Stimulated activated CD8-positive, alpha-beta memory T cell treated with anti-CD3 and anti-CD28 coated beads, Interleukin-7, amount 100 ng/mL, for 4 hours (primary cell): ENCODE data around the gene CELA3B.
"Not testable (repeated sequence)": the region's sequence is repeated elsewhere in the genome, so short reads cannot be mapped to it uniquely, and the experiment has no call there.

ENCODE experiments used
- DNase-seq, 2 donors: peaks; one replicate each; pipeline ENCODE4 v3.0.0-alpha.2; 2020; ENCODE audit warnings: low read depth in 2 of 2

The CELA3B gene

GRCh38 chr1:22007262-22007661, 30.4 kb downstream of the CELA3B start:
- not testable (repeated sequence) for DNase-seq

- not testable (repeated sequence) for DNase-seq
Measured at GRCh38 chr1:22009566-22009965, 32.7 kb downstream of the CELA3B start.

- DNase-seq, result not testable (repeated sequence)
Measured at GRCh38 chr1:22012752-22013151, 35.9 kb downstream of the CELA3B start.

GRCh38 chr1:22014575-22015206, 37.9 kb downstream of the CELA3B start:
- DNase-seq, result not testable (repeated sequence)

GRCh38 chr1:22018583-22019559, 42.0 kb downstream of the CELA3B start:
- DNase-seq, result peak; percentile 46 to 62

- DNase-seq, result no peak
Measured at GRCh38 chr1:22021061-22021460, 44.2 kb downstream of the CELA3B start.

GRCh38 chr1:22024485-22025367, 47.9 kb downstream of the CELA3B start:
- DNase-seq, result peak; percentile 63

- peak; percentile 84 to 91 for DNase-seq
Measured at GRCh38 chr1:22025368-22026155, 48.7 kb downstream of the CELA3B start.

GRCh38 chr1:22026924-22027289, 50.1 kb downstream of the CELA3B start:
- no peak for DNase-seq

- no peak for DNase-seq
Measured at GRCh38 chr1:22030057-22030456, 53.2 kb downstream of the CELA3B start.

GRCh38 chr1:22030473-22030872, 53.7 kb downstream of the CELA3B start:
- no peak for DNase-seq

GRCh38 chr1:22031214-22031962, 54.6 kb downstream of the CELA3B start:
- no peak for DNase-seq

GRCh38 chr1:22034834-22035233, 58.0 kb downstream of the CELA3B start:
- not testable (repeated sequence) for DNase-seq

GRCh38 chr1:22037520-22037919, 60.7 kb downstream of the CELA3B start:
- DNase-seq, result no peak

- no peak for DNase-seq
Measured at GRCh38 chr1:22038036-22038435, 61.2 kb downstream of the CELA3B start.
